NB4 (cell line): ENCODE measurements around the gene CEP250.
"Not testable (repeated sequence)": the region's sequence is repeated elsewhere in the genome, so short reads cannot be mapped to it uniquely, and the experiment has no call there.

Experiments used
- CTCF ChIP-seq: IDR thresholded peaks from one replicate; pipeline ENCODE4 v1.5.1; 2012; ENCODE audit warnings: low read depth, low read length
- MYC ChIP-seq: IDR thresholded peaks from 2 replicates; pipeline ENCODE4 v1.6.1; 2011; ENCODE audit warnings: low read depth, low read length
- POLR2A ChIP-seq: IDR thresholded peaks from 2 replicates; pipeline ENCODE4 v1.6.1; 2011; ENCODE audit warnings: mild to moderate bottlenecking; ENCODE audit not compliant: insufficient read length; ENCODE audit errors: extremely low read depth
- TF ChIP-seq, protein P1 (sequence below): IDR thresholded peaks from 2 replicates; pipeline ENCODE4 v1.6.1; 2011; ENCODE audit warnings: low read depth, low read length

DNA sequence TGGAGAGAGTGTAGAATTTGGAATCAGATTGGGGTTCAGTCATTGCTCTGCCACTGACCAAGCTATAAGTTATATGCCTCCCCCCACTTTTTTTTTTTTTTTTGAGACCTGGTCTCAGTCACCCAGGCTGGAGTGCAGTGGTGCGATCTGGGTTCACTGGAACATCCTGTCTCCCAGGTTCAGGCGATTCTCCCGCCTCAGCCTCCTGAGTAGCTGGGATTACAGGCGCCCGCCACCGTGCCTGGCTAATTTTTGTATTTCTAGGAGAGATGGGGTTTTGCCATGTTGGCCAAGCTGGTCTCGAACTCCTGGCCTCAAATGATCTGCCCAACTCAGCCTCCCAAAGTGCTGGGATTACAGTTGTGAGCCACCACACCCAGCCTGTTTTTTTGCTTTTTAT, 1.3 kb downstream of the CEP250 start:
- TF ChIP-seq CTCF, POLR2A, MYC: not testable (repeated sequence)
- TF ChIP-seq, protein P1, sequence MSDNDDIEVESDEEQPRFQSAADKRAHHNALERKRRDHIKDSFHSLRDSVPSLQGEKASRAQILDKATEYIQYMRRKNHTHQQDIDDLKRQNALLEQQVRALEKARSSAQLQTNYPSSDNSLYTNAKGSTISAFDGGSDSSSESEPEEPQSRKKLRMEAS = not testable (repeated sequence)
